Liver (tissue), 9 donors: ENCODE results near the gene SLC12A2. TPM values are rescaled to one million over a fixed set of nuclear protein-coding genes. Genes with fewer than 3 reads are reported as not detected.

ENCODE experiments used
- DNase-seq: peaks from one replicate; pipeline ENCODE4 v3.0.0-alpha.2; 2017; ENCODE audit warnings: low spot score
- H3K27ac ChIP-seq, 2 donors: one replicate each; pipeline ENCODE4 v1.7.0; 2013; ENCODE audit warnings: inconsistent platforms in 2 of 2, low read length in 2 of 2, control low read depth in 1 of 2, low read depth in 1 of 2, mild to moderate bottlenecking in 1 of 2
- H3K27me3 ChIP-seq, 4 donors: one replicate each; pipeline versions ENCODE4 v1.6.1 to v1.7.0; 2013; ENCODE audit warnings: low read length in 3 of 4, inconsistent platforms in 1 of 4, mild to moderate bottlenecking in 1 of 4, moderate library complexity in 1 of 4; ENCODE audit not compliant: control insufficient read depth in 4 of 4, insufficient read depth in 4 of 4
- H3K36me3 ChIP-seq, 4 donors: one replicate each; pipeline versions ENCODE4 v1.6.1 to v1.7.0; 2013; ENCODE audit warnings: low read length in 3 of 4, mild to moderate bottlenecking in 3 of 4, low read depth in 1 of 4, moderate library complexity in 1 of 4; ENCODE audit not compliant: control insufficient read depth in 4 of 4, insufficient read depth in 3 of 4
- H3K4me1 ChIP-seq, 4 donors: one replicate each; pipeline versions ENCODE4 v1.6.1 to v1.7.0; 2013; ENCODE audit warnings: low read length in 3 of 4, mild to moderate bottlenecking in 3 of 4, moderate library complexity in 1 of 4; ENCODE audit not compliant: control insufficient read depth in 4 of 4, insufficient read depth in 4 of 4
- H3K4me3 ChIP-seq, 3 donors: one replicate each; pipeline versions ENCODE4 v1.6.1 to v1.7.0; 2013; ENCODE audit warnings: low read length in 3 of 3, control low read depth in 1 of 3, low read depth in 1 of 3, mild to moderate bottlenecking in 1 of 3
- H3K9ac ChIP-seq, 2 donors: one replicate each; pipeline ENCODE4 v1.7.0; 2013; ENCODE audit warnings: low read length in 2 of 2, mild to moderate bottlenecking in 2 of 2, moderate library complexity in 2 of 2, control low read depth in 1 of 2, low read depth in 1 of 2
- H3K9me3 ChIP-seq, 4 donors: one replicate each; pipeline versions ENCODE4 v1.6.1 to v1.7.0; 2013; ENCODE audit warnings: low read length in 3 of 4; ENCODE audit not compliant: control insufficient read depth in 4 of 4
- ATF3 ChIP-seq: IDR thresholded peaks from 2 replicates; pipeline ENCODE4 v1.6.1; 2016; ENCODE audit warnings: antibody characterized with exemption
- CTCF ChIP-seq: fragments of 150-350 bp; IDR thresholded peaks from 2 replicates; pipeline ENCODE4 v1.5.1; 2017; ENCODE audit warnings: improper control_type of control experiment, low read depth, low read length; ENCODE audit not compliant: missing input control
- EGR1 ChIP-seq, 2 donors: IDR thresholded peaks; 2 replicates each; pipeline ENCODE4 v1.6.1; 2016 to 2018; ENCODE audit warnings: antibody characterized with exemption in 2 of 2, low read depth in 2 of 2
- FOXA1 ChIP-seq: IDR thresholded peaks from 2 replicates; pipeline ENCODE4 v1.6.1; 2016; ENCODE audit warnings: antibody characterized with exemption
- FOXA2 ChIP-seq: IDR thresholded peaks from 2 replicates; pipeline ENCODE4 v1.6.1; 2016; ENCODE audit warnings: antibody characterized with exemption
- GABPA ChIP-seq, 2 donors: IDR thresholded peaks in 1 of 2; conservative IDR thresholded peaks in 1 of 2; 2 replicates each; pipeline ENCODE4 v1.6.1; 2016; ENCODE audit warnings: antibody characterized with exemption in 2 of 2, mild to moderate bottlenecking in 1 of 2, moderate library complexity in 1 of 2
- HNF4A ChIP-seq, 2 donors: conservative IDR thresholded peaks; 2 replicates each; pipeline ENCODE4 v1.6.1; 2016; ENCODE audit warnings: antibody characterized with exemption in 2 of 2, mild to moderate bottlenecking in 2 of 2
- HNF4G ChIP-seq: IDR thresholded peaks from 2 replicates; pipeline ENCODE4 v1.6.1; 2016; ENCODE audit warnings: antibody characterized with exemption
- JUND ChIP-seq, 2 donors: IDR thresholded peaks; 2 replicates each; pipeline ENCODE4 v1.6.1; 2016; ENCODE audit warnings: antibody characterized with exemption in 2 of 2
- MAX ChIP-seq: IDR thresholded peaks from 2 replicates; pipeline ENCODE4 v1.6.1; 2016; ENCODE audit warnings: antibody characterized with exemption
- NR2F2 ChIP-seq: IDR thresholded peaks from 2 replicates; pipeline ENCODE4 v1.6.1; 2016; ENCODE audit warnings: antibody characterized with exemption
- RAD21 ChIP-seq, 2 donors: IDR thresholded peaks; 2 replicates each; pipeline ENCODE4 v1.6.1; 2016; ENCODE audit warnings: antibody characterized with exemption in 2 of 2, mild to moderate bottlenecking in 2 of 2
- REST ChIP-seq: IDR thresholded peaks from 2 replicates; pipeline ENCODE4 v1.6.1; 2016; ENCODE audit warnings: antibody characterized with exemption, mild to moderate bottlenecking
- RXRA ChIP-seq, 2 donors: IDR thresholded peaks; 2 replicates each; pipeline ENCODE4 v1.6.1; 2017 to 2018; ENCODE audit warnings: antibody characterized with exemption in 2 of 2, mild to moderate bottlenecking in 1 of 2
- SP1 ChIP-seq: IDR thresholded peaks from 2 replicates; pipeline ENCODE4 v1.6.1; 2018; ENCODE audit warnings: antibody characterized with exemption, mild to moderate bottlenecking
- TAF1 ChIP-seq: conservative IDR thresholded peaks from 2 replicates; pipeline ENCODE4 v1.6.1; 2016; ENCODE audit warnings: antibody characterized with exemption, mild to moderate bottlenecking
- YY1 ChIP-seq: IDR thresholded peaks from 2 replicates; pipeline ENCODE4 v1.6.1; 2016; ENCODE audit warnings: antibody characterized with exemption, mild to moderate bottlenecking
- ZBTB33 ChIP-seq: IDR thresholded peaks from 2 replicates; pipeline ENCODE4 v1.6.1; 2016; ENCODE audit warnings: antibody characterized with exemption
- WGBS: extraction: QIAGEN DNeasy Blood & Tissue Kit; methylation state at CpG from one replicate; pipeline ENCODE4 v1.1.7; 2013; 5-methylcytosine and 5-hydroxymethylcytosine counted together
- polyA plus RNA-seq, 2 donors: library from polyadenylated mRNA; stranded (reverse) in 1 of 2; unstranded in 1 of 2; fragments of 200-250 nt in 1 of 2; fragments of >200 nt in 1 of 2; fragmentation: Nextera tagmentation in 1 of 2; extraction: Ambion mirVana in 1 of 2; gene quantifications; one replicate each; pipeline versions ENCODE4 v1.2.1 to v1.2.3, GENCODE V29; 2013 to 2015
- total RNA-seq, 2 donors: library from RNA; depleted of rRNA; stranded (reverse); fragments of >200 nt; gene quantifications; one replicate each; pipeline ENCODE4 v1.2.3, GENCODE V29; 2014
- donor health status: healthy.
- donor health status: healthy.
- donor health status: healthy.
- donor health status: healthy.
- donor health status: healthy.

Gene SLC12A2
- total and polyA plus RNA-seq, 4 donors: 2.5 to 10.9 (median 5.7) TPM

GRCh38 chr5:128216860-128217531 is 133.4 kb downstream of the SLC12A2 start:
- H3K4me3 ChIP-seq: no peak overlapping the region
- no peak overlapping the region for H3K27ac ChIP-seq
- WGBS: 77% methylated on average over 15 of the region's 15 CpGs
- DNase-seq: no peak
- H3K36me3 ChIP-seq: no peaks in the 10 kb centered on the region
- no peak for TF ChIP-seq MAX
- no peak for TF ChIP-seq CTCF
- no peak for TF ChIP-seq RXRA (IDR thresholded peaks at IDR 0.05)
- no peak for TF ChIP-seq ATF3
- no peak for TF ChIP-seq FOXA1
- TF ChIP-seq GABPA (IDR thresholded peaks at IDR 0.05 in 1 of 2, conservative IDR thresholded peaks at IDR 0.05 in 1 of 2): no peak
- TF ChIP-seq YY1: no peak
- TF ChIP-seq EGR1 (IDR thresholded peaks at IDR 0.05; ENCODE audit: low read depth in 2 of 2): no peak
- TF ChIP-seq TAF1: no peak
- no peak for TF ChIP-seq RAD21 (IDR thresholded peaks at IDR 0.05)
- TF ChIP-seq JUND (IDR thresholded peaks at IDR 0.05): no peak
- TF ChIP-seq FOXA2: no peak
- no peak for TF ChIP-seq SP1
- H3K27me3 ChIP-seq: no peaks in the 10 kb centered on the region
- H3K9me3 ChIP-seq: no peaks in the 10 kb centered on the region
- H3K4me1 ChIP-seq: no peaks in the 10 kb centered on the region
- H3K9ac ChIP-seq: no peak overlapping the region

- Histone ChIP-seq H3K27me3 (peaks cover 0 to 7% (median 0%) of the 10 kb centered on the region in 4 donors), H3K9ac (no peak overlapping the region), H3K4me1 (no peaks in the 10 kb centered on the region), H3K36me3 (no peaks in the 10 kb centered on the region), H3K9me3 (no peaks in the 10 kb centered on the region), H3K4me3 (no peak overlapping the region), H3K27ac (no peak overlapping the region)
- 89% methylated on average over 2 of the region's 2 CpGs for WGBS
- no peak for TF ChIP-seq YY1
- no peak for TF ChIP-seq NR2F2
- TF ChIP-seq EGR1 (IDR thresholded peaks at IDR 0.05; ENCODE audit: low read depth in 2 of 2): no peak
- no peak for TF ChIP-seq SP1
- no peak for TF ChIP-seq MAX
- DNase-seq: no peak
These were observed 137.3 kb downstream of the SLC12A2 start for GRCh38 chr5:128220841-128221240.

GRCh38 chr5:128224336-128224735 is 140.8 kb downstream of the SLC12A2 start:
- H3K4me3 ChIP-seq: no peak overlapping the region
- no peaks in the 10 kb centered on the region for H3K4me1 ChIP-seq
- peaks cover 0 to 7% (median 0%) of the 10 kb centered on the region in 4 donors for H3K27me3 ChIP-seq
- H3K27ac ChIP-seq: no peak overlapping the region
- no peak for DNase-seq
- TF ChIP-seq REST (no peak), ATF3 (no peak), YY1 (no peak), TAF1 (no peak), HNF4A (conservative IDR thresholded peaks at IDR 0.05) (no peak), RAD21 (IDR thresholded peaks at IDR 0.05) (no peak), EGR1 (IDR thresholded peaks at IDR 0.05; ENCODE audit: low read depth in 2 of 2) (no peak), HNF4G (no peak), SP1 (no peak), ZBTB33 (no peak), MAX (no peak), NR2F2 (no peak), FOXA1 (no peak), FOXA2 (no peak), JUND (IDR thresholded peaks at IDR 0.05) (no peak)
- no peak overlapping the region for H3K9ac ChIP-seq
- H3K36me3 ChIP-seq: no peaks in the 10 kb centered on the region
- WGBS: 50% methylated on average over 1 of the region's 1 CpG
- no peaks in the 10 kb centered on the region for H3K9me3 ChIP-seq
